ENCODE measurements around the gene CDC42.
"Not testable (repeated sequence)": the region's sequence is repeated elsewhere in the genome, so short reads cannot be mapped to it uniquely, and the experiment has no call there.

Gene CDC42

DNA sequence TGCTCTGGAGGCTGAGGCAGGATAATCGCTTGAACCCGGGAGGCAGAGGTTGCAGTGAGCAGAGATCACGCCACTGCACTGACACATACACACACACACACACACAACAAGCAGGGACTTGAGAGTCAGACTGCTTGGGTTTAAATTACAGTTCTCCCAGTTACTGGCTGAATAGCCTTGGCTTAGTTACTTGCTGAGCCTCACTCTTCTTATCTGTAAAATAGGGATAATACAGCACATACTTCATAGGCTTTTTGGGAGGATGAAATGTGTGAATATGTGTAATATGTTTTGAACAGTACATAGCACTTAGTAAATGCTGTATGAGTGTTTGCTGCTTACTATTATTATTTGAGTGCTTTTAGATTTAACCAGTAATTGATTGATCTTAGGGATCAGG is 23.8 kb downstream of the CDC42 start:
- no peak for DNase-seq

DNA sequence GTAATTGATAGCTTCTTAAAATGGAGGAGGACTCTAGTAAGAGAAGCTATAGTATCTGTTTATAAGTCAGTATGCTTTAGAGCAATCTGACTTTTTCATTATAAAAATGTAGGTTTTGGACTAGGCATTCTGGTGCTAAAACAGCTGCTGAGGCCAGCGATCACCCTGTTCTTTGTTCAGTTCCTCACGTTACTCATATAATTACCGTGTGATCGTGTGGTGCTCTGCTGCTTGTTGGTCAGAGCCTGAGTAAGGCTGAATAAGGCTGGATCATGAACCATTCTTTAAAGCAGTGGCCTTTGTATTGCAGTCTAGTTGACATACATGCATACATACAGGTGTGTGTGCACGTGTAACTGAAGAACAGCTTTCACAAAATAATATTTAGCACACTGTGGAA is 25.2 kb downstream of the CDC42 start:
- no peak for DNase-seq

DNA sequence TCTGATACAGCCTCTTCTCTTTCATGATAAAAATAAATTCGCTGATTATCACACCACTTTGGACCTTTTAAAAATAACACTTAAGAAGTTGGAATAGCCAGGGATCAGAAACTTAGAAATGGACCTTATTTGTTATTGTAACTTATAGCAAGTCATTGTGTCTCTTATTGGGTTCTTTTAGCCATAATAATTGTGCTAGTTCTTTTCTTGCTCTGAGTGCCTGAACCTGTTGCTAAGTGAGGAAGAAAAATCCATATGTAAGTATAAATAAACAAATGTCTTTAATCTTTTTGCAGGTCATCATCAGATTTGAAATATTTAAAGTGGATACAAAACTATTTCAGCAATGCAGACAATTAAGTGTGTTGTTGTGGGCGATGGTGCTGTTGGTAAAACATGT is 25.6 kb downstream of the CDC42 start:
- no peak for DNase-seq

DNA sequence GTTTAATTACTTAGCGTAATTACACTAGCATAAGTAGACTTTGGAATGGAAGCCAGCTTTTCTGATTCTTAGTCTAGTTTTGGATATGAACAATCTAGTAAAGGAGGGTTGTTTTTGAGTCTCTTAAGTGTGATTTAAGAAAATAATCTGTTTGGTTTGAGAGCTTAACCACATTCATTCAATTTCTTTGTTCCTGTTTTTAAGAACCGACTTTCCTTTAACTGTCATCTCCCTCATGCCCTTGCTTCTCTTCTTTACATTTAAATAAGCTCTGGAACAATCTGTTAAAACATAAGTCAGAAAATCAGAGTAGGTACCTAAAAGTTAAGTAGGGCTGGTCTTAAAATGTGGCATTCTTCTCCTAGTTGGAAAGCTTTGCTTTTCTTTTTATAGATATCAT is 27.7 kb downstream of the CDC42 start:
- DNase-seq = no peak

DNA sequence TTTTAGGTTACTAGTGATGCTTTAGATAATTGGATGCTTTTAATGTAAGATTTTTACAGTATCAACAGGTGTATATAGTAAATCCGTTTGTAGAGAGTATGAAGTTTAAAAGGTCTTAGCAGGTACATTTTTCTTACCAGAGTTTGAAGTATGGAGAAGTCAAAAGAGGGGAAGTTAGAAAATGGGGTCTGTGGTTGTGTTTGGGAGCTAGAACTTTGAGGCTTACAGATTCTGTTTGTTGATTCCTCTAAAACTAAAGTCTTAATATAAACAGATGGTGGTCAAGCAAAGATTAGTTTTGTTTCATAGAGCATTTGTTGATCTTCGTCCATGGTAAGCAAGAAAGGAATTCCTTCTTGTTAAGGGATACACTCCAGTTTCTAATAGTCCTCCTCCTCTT is 35.8 kb downstream of the CDC42 start:
- DNase-seq = no peak

DNA sequence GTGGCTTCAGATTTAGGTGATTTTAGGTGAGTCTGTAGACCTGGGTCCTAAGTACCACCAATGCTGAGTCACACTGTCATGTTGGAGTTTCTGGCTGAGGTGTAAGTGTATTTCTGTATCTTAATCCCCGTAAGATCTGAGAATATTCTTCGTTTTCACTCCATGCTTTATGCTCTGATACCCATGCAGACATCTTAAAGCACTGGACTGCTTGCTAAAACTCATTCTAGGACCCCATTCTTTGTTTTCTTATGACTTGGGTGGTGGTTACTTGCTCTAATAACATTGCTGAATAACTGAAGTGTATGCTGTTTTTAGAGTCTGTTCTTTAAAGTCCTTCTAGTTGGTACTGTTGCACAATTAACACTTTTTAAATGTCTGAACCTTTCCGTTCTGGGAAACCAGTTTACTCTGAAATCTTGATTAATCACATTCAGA is 36.6 kb downstream of the CDC42 start:
- DNase-seq = no peak

DNA sequence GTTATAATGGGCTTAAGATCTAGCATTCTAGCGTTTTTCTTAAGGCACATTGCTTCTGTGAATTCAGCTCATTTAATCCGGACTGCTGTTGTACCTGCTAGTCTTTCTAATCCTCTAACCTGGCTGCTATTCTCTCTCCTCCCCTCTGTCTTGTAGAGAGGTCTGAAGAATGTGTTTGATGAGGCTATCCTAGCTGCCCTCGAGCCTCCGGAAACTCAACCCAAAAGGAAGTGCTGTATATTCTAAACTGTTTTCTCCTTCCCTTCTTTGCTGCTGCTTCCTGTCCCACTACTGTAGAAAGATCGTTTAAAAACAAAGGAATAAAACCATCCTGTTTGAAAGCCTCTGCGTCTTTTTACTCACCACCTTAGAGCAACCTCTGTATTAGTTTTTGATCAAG is 37.3 kb downstream of the CDC42 start:
- DNase-seq = no peak

DNA sequence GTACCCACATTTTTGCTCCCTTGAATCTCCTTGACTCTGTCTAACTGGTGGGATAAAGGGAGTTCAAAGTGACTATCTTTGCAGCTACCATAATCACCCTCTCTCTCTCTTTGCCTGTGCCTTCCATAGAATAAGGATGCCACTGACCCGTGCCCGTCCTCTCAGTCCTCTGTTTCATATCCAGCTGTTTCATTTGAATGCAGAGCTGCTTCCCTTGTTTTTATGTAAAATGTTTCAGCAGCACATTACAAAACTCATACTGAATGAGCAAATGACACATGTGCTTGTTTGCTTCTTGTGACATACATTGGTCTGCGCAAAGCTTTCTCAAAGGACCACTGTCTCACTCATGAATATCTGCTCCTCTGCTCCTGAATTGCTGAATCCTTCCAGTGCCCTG is 38.4 kb downstream of the CDC42 start:
- no peak for DNase-seq

DNA sequence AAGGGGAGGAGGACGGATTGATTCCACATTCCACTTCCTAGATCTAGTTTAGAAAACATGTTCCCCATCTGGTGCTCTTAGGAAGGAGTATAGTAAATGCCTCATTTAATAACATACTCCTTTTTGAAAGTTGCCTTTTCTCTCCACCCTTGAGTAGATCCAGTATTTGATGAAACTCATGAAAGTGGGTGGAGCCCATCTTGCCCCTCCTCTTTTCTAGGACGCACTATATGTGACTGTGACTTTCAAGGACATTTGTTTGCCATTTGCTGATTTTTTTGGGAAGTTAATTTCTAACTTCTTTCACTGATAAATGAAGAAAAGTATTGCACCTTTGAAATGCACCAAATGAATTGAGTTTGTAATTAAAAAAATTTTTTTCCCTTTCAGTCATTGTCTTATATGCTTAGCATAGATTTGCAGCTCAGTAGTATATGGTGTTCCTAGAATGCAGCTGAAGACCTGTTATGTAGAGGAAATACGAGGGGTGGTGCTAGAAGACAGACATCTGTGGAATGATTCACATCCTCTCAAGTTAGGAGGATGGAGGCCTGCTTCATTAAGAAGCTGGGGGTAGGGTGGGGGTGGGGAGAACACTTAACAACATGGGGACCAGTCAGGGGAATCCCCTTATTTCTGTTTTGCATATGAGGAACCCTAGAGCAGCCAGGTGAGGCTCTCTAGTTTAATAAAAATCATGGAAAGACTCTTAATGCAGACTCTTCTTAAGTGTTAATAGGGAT is 39.7 kb downstream of the CDC42 start:
- not testable (repeated sequence) for DNase-seq

DNA sequence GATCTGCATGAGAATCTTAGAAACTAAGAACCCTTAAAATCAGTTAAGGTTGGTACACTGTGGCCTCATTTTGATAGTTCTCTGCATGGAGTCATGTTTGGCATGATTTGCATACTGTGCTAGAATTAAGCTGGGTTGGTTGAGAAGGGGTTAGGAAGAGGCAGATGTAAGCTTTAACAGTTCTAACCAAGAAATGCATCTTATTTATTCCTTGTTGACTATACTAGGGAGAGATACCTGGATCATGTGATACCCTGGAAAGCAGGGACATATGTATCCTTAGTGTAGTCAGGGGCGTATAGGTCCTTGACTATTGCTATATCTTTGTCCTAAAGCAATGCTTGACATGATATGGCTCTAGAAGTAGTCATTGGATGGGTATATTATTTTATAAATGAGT is 41.0 kb downstream of the CDC42 start:
- DNase-seq = no peak

DNA sequence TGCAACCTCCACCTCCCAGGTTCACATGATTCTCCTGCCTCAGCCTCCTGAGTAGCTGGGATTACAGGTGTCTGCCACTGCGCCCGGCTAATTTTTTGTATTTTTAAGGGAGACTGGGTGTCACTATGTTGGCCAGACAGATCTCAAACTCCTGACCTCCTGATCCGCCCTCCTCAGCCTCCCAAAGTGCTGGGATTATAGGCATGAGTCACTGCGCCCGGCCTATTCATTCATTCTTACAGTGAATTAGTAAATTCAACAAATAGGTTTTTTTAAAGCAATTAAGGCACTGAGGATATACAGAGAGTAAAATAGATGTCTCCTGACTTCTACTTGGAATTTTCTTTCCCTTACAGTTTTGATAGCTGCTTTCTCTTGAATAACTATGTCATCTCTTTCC is 43.5 kb downstream of the CDC42 start:
- DNase-seq = no peak

DNA sequence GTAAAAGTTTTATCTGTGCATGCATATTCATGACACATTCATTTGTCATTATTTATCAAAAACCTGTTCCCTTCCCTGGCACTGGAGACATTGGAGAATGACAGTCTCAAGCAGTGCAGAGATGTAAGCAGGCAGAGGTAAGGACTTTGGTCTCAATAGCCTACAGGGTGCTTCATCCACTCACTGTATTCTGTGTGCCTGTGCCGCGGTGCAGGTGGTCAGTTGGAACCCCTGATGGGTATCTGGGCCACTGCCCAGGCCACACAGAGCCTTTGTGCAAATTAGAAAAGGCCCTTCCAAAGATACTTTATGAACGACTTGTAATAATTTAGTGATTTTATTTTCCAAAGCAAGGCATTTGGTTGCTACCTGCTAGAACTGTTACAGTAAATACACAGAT is 44.0 kb downstream of the CDC42 start:
- no peak for DNase-seq

DNA sequence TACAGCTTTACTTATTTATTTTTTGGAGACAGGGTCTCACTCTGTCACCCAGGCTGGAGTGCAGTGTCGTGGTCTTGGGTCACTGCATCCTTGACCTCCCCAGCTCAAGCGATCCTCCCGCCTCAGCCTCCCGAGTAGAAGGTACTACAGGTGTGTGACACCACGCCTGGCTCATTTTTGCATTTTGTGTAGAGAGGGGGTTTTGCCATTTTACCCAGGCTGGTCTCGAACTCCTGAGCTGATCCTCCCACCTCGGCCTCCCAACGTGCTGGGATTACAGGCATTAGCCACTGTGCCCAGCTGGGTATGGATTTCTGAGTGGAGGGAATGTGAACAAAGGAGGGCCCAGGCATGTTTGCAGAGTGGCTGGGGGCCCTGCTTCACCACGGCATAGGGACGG is 46.2 kb downstream of the CDC42 start:
- DNase-seq = no peak

DNA sequence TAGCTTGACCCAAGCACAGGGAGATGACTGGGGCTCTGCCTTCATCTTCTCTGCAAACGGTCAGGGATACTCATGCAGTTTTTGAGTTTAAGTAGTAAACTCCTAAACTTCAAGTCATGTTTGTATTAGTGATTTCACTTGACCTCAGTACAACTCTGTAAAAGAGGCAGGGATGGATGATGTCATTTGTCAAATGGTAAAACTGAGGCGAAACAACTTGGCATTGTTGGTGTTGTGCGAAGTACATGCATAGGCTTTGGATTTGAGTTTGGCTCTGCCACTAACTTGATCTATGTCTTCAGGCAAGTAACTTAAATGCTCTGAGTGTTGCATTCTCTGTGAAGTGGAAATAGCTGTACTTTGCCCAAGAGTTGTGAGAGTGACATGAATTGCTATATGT is 47.7 kb downstream of the CDC42 start:
- DNase-seq = no peak

DNA sequence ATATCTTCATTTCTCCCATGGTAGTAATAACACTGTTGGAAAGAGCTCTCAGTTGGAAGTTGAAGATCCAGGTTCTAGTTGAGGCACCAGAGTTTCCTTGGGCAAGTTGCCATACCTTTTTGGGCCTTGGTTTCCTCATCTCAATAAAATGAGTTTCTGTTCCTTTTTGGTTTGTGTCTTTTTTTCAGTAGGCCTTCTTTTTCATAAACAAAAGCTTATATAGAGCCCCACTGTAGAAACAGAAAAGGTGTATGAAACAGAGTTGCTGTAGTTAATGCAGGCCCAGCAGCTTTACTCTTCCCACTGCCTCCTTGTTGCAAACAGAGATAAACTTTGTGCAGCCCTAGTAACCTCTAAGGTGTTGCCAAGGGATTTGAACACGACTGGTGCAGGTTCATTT is 48.7 kb downstream of the CDC42 start:
- no peak for DNase-seq

DNA sequence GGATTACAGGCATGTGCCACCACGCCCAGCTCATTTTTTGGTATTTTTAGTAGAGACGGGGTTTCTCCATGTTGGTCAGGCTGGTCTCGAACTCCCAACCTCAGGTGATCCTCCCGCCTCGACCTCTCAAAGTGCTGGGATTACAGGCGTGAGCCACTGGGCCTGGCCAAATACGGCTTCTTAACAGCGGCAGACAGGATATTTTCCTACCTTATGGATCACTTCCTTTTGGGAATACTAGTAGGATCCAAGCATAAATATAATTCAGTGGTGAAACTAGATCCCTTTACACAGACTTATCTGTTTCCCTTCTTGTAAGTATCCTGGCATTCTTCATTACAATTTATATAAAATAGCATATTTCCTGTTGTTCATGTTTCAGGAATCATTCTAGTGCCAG is 49.5 kb downstream of the CDC42 start:
- no peak for DNase-seq

DNA sequence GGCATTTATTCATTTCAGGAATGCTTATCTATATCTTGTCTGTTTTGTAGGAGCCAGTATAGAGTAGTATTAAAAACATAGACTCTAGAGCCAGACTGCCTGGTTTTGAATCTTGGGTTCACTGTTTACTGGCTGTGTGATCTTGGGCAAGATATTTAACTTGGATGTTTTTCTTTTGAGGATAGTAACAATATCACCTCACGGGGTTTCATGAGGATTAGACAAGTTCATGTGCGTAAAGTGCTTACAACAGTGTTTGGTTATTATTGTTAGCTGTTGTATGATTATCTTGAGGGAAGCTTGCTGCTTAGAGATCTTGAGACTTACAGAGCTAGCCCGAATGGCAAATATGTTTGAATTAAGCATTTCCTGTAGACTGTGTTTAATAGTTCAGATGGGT is 50.2 kb downstream of the CDC42 start:
- DNase-seq = no peak

DNA sequence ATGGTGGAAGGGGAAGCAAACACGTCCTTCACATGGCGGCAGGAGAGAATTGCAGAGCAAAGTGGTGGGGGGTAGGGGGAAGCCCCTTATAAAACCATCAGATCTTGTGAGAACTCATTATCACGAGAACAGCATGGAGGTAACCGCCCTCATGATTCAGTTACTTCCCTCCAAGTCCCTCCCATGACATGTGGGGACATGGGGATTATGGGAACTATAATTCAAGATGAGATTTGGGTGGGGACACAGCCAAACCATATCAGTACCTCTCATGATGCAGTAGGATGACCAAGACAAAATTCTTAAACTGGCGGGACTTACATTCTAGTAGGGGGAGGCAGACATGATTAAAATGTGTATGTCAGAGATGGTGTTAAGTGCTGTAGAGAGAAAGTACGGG is 51.6 kb downstream of the CDC42 start:
- no peak for DNase-seq

DNA sequence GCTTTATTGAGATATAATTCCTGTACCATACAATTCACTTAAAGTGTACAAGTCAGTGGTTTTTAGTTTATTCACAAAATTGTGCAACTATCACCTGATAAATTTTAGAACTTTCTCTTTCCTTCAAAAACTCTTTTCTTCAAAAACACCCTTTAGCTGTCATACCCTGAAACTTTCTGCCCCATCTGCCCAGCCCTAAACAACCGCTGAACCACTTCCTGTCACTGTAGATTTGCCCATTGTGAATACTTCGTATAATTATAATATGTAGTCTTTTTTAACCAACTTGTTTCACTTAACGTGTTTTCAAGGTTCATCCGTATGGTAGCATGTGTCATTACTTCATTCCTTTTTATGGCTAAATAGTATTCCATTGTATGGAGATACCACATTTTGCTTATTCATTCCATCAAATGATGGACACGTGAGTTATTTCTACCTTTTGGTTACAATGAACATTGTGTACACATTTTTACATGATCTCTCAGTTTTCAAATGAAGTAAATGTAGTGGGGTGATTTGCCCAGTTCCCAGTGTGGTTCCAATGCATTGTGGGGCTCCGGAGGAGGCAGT is 52.4 kb downstream of the CDC42 start:
- DNase-seq = no peak

DNA sequence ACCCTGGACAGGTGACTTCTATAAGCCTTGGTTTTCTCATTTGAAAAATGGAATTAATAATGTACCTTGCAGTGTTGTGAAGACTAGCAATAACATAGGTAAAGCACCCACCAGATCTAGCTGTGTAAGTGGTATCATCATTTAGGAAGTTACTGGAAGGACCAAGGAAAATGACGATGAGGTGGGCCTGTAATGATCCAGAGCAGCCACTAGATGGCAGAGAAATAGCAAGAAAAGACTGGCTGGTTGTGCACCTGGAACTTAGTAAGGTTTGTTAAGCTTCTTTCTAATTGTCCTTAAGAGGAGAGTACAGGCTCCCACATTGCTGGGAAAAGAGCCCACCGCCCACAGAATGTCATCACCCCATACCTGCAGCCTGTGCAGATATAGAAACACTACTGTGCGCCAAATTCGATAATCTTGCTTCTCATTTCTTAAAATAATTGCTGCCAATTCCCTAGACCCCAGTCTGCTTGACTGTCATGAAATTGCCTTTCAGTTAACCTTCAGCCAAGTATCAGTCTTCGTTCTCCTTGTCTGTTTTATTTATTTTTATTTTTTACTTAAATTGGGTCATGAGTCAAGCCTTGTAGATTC is 53.2 kb downstream of the CDC42 start:
- DNase-seq = peak; percentile 7 to 65

DNA sequence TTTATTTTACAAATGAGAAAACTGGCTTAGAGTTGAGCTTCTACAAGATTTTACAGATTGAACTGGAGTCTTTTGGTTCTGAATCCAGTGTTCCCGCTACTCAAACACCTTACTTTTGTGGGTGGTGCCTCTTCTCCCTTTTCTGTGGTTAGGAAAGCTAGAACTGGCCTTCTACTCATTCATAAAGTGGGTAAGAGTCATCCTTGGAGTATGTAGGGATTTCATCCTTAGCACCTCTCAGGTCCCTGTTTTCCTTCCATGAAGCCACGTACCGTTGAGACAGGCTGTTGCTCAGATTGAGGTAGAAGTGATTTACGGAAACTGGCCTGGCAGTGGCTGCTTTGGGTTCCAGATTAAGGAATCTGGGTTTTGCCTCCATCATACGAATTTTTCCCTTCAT is 54.6 kb downstream of the CDC42 start:
- DNase-seq = no peak

DNA sequence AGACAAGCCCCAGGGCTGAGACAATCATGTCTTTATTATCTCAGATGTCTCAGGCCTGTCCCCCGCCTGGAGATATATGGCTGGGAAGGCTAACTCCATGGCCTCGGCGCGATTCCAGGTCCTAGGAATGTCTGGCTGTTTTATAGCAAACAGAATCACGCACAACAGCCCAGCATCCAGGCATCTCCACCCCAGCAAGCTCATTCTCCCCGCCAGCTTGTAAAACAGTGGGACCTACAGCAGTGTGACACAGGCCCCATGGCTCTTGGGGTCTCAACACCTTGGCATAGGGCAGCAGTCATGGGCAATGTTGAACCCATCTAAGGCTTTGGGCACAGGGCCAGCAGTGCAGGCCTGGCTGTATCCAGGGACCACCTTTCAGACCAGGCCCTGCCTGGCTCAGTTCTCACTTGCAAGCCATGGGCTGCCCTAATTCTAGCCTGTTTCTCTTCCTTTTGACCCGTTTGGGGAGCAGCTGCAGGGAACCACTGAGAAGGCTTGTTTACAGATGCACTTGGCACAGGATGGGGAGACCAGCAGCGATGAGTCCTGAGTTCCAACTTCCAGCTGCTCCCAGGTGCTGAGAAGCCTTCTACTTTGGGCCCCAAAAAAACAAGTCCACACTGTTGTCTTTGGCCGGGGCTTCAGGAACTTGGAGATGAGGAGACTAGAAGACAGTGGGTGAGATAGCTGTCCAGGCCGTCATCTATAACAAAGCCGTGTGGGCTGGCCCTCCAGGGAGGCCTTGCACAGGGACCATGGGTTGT is 56.0 kb downstream of the CDC42 start:
- DNase-seq = no peak

DNA sequence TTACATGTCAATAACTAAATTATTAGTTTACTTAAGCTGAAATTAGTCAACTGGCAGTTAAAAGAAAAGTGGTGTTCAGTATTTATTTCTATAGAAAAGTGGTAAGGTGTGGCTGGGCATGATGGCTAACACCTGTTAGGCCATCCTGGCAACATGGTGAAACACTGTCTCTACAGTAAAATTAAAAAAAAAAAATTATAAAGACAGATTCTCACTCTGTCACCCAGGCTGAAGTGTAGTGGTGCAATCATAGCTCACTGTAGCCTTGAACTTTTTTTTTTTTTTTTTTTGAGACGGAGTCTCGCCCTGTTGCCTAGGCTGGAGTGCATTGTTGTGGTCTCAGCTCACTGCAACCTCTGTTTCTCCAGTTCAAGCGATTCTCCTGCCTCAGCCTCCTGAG is 57.5 kb downstream of the CDC42 start:
- DNase-seq = no peak

DNA sequence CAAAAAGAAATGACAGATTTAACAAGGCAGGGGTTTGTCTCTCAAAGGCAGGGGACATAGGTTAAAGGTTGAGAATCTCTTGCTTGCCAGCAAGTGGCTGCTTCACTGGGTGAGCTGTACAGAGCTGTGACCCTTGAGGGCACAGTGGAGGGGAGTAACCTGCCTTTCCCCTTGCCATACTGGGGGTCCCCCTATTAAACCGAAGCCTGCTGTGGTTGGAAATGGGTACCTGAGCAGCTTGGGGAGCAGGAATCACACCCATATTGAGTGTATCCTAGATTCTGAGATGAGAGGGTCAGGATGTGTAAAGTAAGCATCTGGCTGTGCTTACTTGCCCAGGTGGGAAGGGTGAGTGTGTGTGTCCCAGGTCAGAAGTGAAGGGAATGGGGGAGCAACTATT is 58.6 kb downstream of the CDC42 start:
- no peak for DNase-seq
